GM23338 (cell line): ENCODE results near the gene COMP. TPM values are rescaled to one million over a fixed set of nuclear protein-coding genes. Genes with fewer than 3 reads are reported as not detected.

ENCODE experiments used
- ATAC-seq: fragments of 200-7000 bp; cut with Tn5 transposase; 3 replicates; pipeline ENCODE4 v1.9.1; 2020
- DNase-seq: peaks from one replicate; pipeline ENCODE4 v3.0.0-alpha.2; 2015; ENCODE audit warnings: low spot score
- H2AFZ ChIP-seq: fragments of 200-600 bp; sonication (generic); 2 replicates; pipeline ENCODE4 v1.8.0; 2016; ENCODE audit warnings: antibody characterized with exemption, mild to moderate bottlenecking, moderate library complexity
- H3F3A ChIP-seq: fragments of 200-600 bp; sonication (generic); replicated peaks from 2 replicates; pipeline ENCODE4 v1.8.0; 2017; ENCODE audit warnings: antibody characterized with exemption, mixed run types, low read depth
- H3K27ac ChIP-seq: fragments of 200-600 bp; sonication (generic); 2 replicates; pipeline ENCODE4 v1.6.1; 2016; ENCODE audit warnings: low read depth
- H3K27me3 ChIP-seq: fragments of 200-600 bp; sonication (generic); 2 replicates; pipeline ENCODE4 v1.8.0; 2016; ENCODE audit warnings: mild to moderate bottlenecking, mixed run types, moderate library complexity; ENCODE audit not compliant: insufficient read depth
- H3K36me3 ChIP-seq: fragments of 200-600 bp; sonication (generic); 2 replicates; pipeline ENCODE4 v1.8.0; 2016; ENCODE audit warnings: mild to moderate bottlenecking; ENCODE audit not compliant: insufficient read depth
- H3K4me1 ChIP-seq: fragments of 200-600 bp; sonication (generic); 2 replicates; pipeline ENCODE4 v1.8.0; 2016; ENCODE audit warnings: mild to moderate bottlenecking, moderate library complexity; ENCODE audit not compliant: insufficient read depth
- H3K4me2 ChIP-seq: fragments of 200-600 bp; sonication (generic); 2 replicates; pipeline ENCODE4 v1.7.1; 2017; ENCODE audit warnings: mixed run types
- H3K4me3 ChIP-seq: fragments of 200-600 bp; sonication (generic); 2 replicates; pipeline ENCODE4 v1.6.1; 2016; ENCODE audit warnings: mixed run types
- H3K79me2 ChIP-seq: fragments of 200-600 bp; sonication (generic); replicated peaks from 2 replicates; pipeline ENCODE4 v1.8.0; 2017; ENCODE audit warnings: mild to moderate bottlenecking; ENCODE audit not compliant: insufficient read depth
- H3K9me2 ChIP-seq: fragments of 200-600 bp; sonication (generic); 2 replicates; pipeline ENCODE4 v1.8.0; 2017; ENCODE audit not compliant: insufficient read depth
- H4K20me1 ChIP-seq: fragments of 200-600 bp; sonication (generic); replicated peaks from 2 replicates; pipeline ENCODE4 v1.8.0; 2017; ENCODE audit warnings: mild to moderate bottlenecking; ENCODE audit not compliant: insufficient read depth
- H3K27ac Mint-ChIP-seq: 2 replicates; pipeline ENCODE4 v1.8.0; 2020; ENCODE audit warnings: inconsistent platforms, mild to moderate bottlenecking, moderate library complexity, mixed read lengths
- H3K27me3 Mint-ChIP-seq: 3 replicates; pipeline ENCODE4 v1.8.0; 2022; ENCODE audit warnings: low read depth, mild to moderate bottlenecking, moderate library complexity, mixed read lengths, inconsistent platforms; ENCODE audit not compliant: insufficient read depth, poor library complexity
- H3K36me3 Mint-ChIP-seq: 3 replicates; pipeline ENCODE4 v1.8.0; 2021; ENCODE audit warnings: low read depth, mild to moderate bottlenecking, inconsistent platforms, moderate library complexity, mixed read lengths
- H3K4me1 Mint-ChIP-seq: 3 replicates; pipeline ENCODE4 v1.8.0; 2020; ENCODE audit warnings: mild to moderate bottlenecking, inconsistent platforms, mixed read lengths
- H3K4me3 Mint-ChIP-seq: 3 replicates; pipeline ENCODE4 v1.8.0; 2021; ENCODE audit warnings: moderate library complexity, mild to moderate bottlenecking, inconsistent platforms, mixed read lengths
- H3K9me3 Mint-ChIP-seq: 3 replicates; pipeline ENCODE4 v1.8.0; 2020; ENCODE audit warnings: moderate library complexity, mild to moderate bottlenecking, inconsistent platforms, mixed read lengths
- CREB1 ChIP-seq: fragments of 250-450 bp; sonication (Bioruptor Pico); IDR thresholded peaks from 2 replicates; pipeline ENCODE4 v1.5.0; 2020; ENCODE audit warnings: low read depth, mild to moderate bottlenecking, moderate library complexity
- EZH2 ChIP-seq: fragments of 200-600 bp; sonication (generic); IDR thresholded peaks from one replicate; pipeline ENCODE4 v1.8.0; 2017; ENCODE audit warnings: antibody characterized with exemption, mild to moderate bottlenecking, low read depth; ENCODE audit not compliant: unreplicated experiment
- EZH2phosphoT487 ChIP-seq: fragments of 200-600 bp; sonication (generic); IDR thresholded peaks from one replicate; pipeline ENCODE4 v1.8.1; 2018; ENCODE audit warnings: antibody characterized with exemption; ENCODE audit not compliant: unreplicated experiment
- JUNB ChIP-seq: IDR thresholded peaks from one replicate; pipeline ENCODE4 v1.6.1; 2016; ENCODE audit warnings: antibody characterized with exemption; ENCODE audit not compliant: unreplicated experiment
- NANOG ChIP-seq: IDR thresholded peaks from 2 replicates; pipeline ENCODE4 v1.6.1; 2016; ENCODE audit warnings: antibody characterized with exemption, borderline replicate concordance
- POLR2AphosphoS5 ChIP-seq: IDR thresholded peaks from 2 replicates; pipeline ENCODE4 v1.6.1; 2016; ENCODE audit warnings: antibody characterized with exemption, low read depth
- STAT1 ChIP-seq: IDR thresholded peaks from one replicate; pipeline ENCODE4 v1.6.1; 2016; ENCODE audit warnings: antibody characterized with exemption; ENCODE audit not compliant: unreplicated experiment
- ZNF114 ChIP-seq: fragments of 250-450 bp; sonication (Bioruptor Pico); IDR thresholded peaks from 2 replicates; pipeline ENCODE4 v1.5.0; 2020; ENCODE audit warnings: mild to moderate bottlenecking, moderate library complexity
- ZNF331 ChIP-seq: fragments of 250-450 bp; sonication (Bioruptor Pico); IDR thresholded peaks from 2 replicates; pipeline ENCODE4 v1.5.0; 2020; ENCODE audit warnings: low read depth, mild to moderate bottlenecking, moderate library complexity
- polyA plus RNA-seq: library from polyadenylated mRNA; unstranded; fragments of >200 nt; fragmentation: Nextera tagmentation; extraction: Ambion mirVana; gene quantifications from 2 replicates; pipeline ENCODE4 v1.2.1, GENCODE V29; 2016
- total RNA-seq: library from RNA; depleted of rRNA; stranded (reverse); fragments of >200 nt; shearing (Covaris generic); gene quantifications from 2 replicates; pipeline ENCODE4 v1.2.3, GENCODE V29; 2014
- TF ChIP-seq, protein P1 (sequence below): fragments of 250-450 bp; sonication (Bioruptor Pico); IDR thresholded peaks from 2 replicates; pipeline ENCODE4 v1.5.0; 2020; ENCODE audit warnings: mild to moderate bottlenecking, moderate library complexity
- TF ChIP-seq, protein P2 (sequence below): IDR thresholded peaks from one replicate; pipeline ENCODE4 v1.6.1; 2018; ENCODE audit warnings: antibody characterized with exemption; ENCODE audit not compliant: unreplicated experiment
- TF ChIP-seq, protein P3 (sequence below): IDR thresholded peaks from 2 replicates; pipeline ENCODE4 v1.6.1; 2016; ENCODE audit warnings: antibody characterized with exemption
- TF ChIP-seq, protein P4 (sequence below), 2 experiments: fragments of 200-600 bp in 1 of 2; sonication (generic) in 1 of 2; conservative IDR thresholded peaks; 2 replicates each; pipeline versions ENCODE4 v1.5.1 to v1.6.1; 2016 to 2017; ENCODE audit warnings: antibody characterized with exemption in 2 of 2, low read depth in 2 of 2, mild to moderate bottlenecking in 2 of 2, moderate library complexity in 1 of 2

COMP gene
- total and polyA plus RNA-seq, 2 experiments from 2014 or later = 0.58 to 0.63 TPM

DNA sequence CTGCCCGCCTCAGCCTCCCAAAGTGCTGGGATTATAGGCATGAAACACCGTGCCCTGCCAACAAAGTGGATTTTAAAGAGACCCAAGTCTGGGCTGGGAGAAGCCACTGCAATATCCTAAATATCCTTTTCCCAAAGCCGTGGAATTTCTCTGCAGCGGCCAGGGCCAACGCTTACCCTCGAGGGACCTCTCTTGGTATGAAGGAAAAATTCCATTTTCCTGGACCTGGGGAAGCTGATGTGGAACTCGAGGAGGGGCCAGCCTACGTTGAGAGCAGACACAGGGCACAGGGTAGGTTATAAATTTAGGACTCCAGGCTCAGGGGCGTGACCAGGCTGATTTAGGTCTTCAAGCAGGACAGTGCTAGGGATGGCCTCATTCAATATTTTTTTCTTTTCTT, 23.0 kb upstream of the COMP start:
- no peaks in the 10 kb centered on the region for H3K79me2 ChIP-seq
- no peaks in the 10 kb centered on the region for H3K9me2 ChIP-seq
- H4K20me1 ChIP-seq = no peaks in the 10 kb centered on the region
- Mint-ChIP-seq H3K4me1 (no peaks in the 10 kb centered on the region), H3K4me3 (no peak overlapping the region), H3K9me3 (no peaks in the 10 kb centered on the region), H3K36me3 (no peaks in the 10 kb centered on the region), H3K27me3 (peaks cover 17% of the 10 kb centered on the region), H3K27ac (no peak overlapping the region)
- H3K27me3 ChIP-seq = peaks cover 44% of the 10 kb centered on the region
- H3K27ac ChIP-seq = no peak overlapping the region
- H3K36me3 ChIP-seq = no peaks in the 10 kb centered on the region
- no peak overlapping the region for H3K4me2 ChIP-seq
- H3F3A ChIP-seq = no peaks in the 10 kb centered on the region
- no peak for TF ChIP-seq STAT1
- TF ChIP-seq, protein P1, sequence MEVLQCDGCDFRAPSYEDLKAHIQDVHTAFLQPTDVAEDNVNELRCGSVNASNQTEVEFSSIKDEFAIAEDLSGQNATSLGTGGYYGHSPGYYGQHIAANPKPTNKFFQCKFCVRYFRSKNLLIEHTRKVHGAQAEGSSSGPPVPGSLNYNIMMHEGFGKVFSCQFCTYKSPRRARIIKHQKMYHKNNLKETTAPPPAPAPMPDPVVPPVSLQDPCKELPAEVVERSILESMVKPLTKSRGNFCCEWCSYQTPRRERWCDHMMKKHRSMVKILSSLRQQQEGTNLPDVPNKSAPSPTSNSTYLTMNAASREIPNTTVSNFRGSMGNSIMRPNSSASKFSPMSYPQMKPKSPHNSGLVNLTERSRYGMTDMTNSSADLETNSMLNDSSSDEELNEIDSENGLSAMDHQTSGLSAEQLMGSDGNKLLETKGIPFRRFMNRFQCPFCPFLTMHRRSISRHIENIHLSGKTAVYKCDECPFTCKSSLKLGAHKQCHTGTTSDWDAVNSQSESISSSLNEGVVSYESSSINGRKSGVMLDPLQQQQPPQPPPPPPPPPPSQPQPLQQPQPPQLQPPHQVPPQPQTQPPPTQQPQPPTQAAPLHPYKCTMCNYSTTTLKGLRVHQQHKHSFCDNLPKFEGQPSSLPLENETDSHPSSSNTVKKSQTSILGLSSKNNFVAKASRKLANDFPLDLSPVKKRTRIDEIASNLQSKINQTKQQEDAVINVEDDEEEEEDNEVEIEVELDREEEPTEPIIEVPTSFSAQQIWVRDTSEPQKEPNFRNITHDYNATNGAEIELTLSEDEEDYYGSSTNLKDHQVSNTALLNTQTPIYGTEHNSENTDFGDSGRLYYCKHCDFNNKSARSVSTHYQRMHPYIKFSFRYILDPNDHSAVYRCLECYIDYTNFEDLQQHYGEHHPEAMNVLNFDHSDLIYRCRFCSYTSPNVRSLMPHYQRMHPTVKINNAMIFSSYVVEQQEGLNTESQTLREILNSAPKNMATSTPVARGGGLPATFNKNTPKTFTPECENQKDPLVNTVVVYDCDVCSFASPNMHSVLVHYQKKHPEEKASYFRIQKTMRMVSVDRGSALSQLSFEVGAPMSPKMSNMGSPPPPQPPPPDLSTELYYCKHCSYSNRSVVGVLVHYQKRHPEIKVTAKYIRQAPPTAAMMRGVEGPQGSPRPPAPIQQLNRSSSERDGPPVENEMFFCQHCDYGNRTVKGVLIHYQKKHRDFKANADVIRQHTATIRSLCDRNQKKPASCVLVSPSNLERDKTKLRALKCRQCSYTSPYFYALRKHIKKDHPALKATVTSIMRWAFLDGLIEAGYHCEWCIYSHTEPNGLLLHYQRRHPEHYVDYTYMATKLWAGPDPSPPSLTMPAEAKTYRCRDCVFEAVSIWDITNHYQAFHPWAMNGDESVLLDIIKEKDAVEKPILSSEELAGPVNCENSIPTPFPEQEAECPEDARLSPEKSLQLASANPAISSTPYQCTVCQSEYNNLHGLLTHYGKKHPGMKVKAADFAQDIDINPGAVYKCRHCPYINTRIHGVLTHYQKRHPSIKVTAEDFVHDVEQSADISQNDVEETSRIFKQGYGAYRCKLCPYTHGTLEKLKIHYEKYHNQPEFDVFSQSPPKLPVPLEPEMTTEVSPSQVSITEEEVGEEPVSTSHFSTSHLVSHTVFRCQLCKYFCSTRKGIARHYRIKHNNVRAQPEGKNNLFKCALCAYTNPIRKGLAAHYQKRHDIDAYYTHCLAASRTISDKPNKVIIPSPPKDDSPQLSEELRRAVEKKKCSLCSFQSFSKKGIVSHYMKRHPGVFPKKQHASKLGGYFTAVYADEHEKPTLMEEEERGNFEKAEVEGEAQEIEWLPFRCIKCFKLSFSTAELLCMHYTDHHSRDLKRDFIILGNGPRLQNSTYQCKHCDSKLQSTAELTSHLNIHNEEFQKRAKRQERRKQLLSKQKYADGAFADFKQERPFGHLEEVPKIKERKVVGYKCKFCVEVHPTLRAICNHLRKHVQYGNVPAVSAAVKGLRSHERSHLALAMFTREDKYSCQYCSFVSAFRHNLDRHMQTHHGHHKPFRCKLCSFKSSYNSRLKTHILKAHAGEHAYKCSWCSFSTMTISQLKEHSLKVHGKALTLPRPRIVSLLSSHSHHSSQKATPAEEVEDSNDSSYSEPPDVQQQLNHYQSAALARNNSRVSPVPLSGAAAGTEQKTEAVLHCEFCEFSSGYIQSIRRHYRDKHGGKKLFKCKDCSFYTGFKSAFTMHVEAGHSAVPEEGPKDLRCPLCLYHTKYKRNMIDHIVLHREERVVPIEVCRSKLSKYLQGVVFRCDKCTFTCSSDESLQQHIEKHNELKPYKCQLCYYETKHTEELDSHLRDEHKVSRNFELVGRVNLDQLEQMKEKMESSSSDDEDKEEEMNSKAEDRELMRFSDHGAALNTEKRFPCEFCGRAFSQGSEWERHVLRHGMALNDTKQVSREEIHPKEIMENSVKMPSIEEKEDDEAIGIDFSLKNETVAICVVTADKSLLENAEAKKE = no peak
- TF ChIP-seq EZH2 = no peak
- TF ChIP-seq, protein P2, sequence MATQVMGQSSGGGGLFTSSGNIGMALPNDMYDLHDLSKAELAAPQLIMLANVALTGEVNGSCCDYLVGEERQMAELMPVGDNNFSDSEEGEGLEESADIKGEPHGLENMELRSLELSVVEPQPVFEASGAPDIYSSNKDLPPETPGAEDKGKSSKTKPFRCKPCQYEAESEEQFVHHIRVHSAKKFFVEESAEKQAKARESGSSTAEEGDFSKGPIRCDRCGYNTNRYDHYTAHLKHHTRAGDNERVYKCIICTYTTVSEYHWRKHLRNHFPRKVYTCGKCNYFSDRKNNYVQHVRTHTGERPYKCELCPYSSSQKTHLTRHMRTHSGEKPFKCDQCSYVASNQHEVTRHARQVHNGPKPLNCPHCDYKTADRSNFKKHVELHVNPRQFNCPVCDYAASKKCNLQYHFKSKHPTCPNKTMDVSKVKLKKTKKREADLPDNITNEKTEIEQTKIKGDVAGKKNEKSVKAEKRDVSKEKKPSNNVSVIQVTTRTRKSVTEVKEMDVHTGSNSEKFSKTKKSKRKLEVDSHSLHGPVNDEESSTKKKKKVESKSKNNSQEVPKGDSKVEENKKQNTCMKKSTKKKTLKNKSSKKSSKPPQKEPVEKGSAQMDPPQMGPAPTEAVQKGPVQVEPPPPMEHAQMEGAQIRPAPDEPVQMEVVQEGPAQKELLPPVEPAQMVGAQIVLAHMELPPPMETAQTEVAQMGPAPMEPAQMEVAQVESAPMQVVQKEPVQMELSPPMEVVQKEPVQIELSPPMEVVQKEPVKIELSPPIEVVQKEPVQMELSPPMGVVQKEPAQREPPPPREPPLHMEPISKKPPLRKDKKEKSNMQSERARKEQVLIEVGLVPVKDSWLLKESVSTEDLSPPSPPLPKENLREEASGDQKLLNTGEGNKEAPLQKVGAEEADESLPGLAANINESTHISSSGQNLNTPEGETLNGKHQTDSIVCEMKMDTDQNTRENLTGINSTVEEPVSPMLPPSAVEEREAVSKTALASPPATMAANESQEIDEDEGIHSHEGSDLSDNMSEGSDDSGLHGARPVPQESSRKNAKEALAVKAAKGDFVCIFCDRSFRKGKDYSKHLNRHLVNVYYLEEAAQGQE = no peak
- TF ChIP-seq ZNF331 = no peak
- no peak for TF ChIP-seq NANOG
- TF ChIP-seq ZNF114 = no peak
- TF ChIP-seq POLR2AphosphoS5 = no peak
- TF ChIP-seq, protein P3, sequence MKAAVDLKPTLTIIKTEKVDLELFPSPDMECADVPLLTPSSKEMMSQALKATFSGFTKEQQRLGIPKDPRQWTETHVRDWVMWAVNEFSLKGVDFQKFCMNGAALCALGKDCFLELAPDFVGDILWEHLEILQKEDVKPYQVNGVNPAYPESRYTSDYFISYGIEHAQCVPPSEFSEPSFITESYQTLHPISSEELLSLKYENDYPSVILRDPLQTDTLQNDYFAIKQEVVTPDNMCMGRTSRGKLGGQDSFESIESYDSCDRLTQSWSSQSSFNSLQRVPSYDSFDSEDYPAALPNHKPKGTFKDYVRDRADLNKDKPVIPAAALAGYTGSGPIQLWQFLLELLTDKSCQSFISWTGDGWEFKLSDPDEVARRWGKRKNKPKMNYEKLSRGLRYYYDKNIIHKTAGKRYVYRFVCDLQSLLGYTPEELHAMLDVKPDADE = no peak
- no peak for TF ChIP-seq JUNB
- no peak for TF ChIP-seq EZH2phosphoT487
- no peak for TF ChIP-seq CREB1 (CRISPR knock-in tag)
- TF ChIP-seq, protein P4, sequence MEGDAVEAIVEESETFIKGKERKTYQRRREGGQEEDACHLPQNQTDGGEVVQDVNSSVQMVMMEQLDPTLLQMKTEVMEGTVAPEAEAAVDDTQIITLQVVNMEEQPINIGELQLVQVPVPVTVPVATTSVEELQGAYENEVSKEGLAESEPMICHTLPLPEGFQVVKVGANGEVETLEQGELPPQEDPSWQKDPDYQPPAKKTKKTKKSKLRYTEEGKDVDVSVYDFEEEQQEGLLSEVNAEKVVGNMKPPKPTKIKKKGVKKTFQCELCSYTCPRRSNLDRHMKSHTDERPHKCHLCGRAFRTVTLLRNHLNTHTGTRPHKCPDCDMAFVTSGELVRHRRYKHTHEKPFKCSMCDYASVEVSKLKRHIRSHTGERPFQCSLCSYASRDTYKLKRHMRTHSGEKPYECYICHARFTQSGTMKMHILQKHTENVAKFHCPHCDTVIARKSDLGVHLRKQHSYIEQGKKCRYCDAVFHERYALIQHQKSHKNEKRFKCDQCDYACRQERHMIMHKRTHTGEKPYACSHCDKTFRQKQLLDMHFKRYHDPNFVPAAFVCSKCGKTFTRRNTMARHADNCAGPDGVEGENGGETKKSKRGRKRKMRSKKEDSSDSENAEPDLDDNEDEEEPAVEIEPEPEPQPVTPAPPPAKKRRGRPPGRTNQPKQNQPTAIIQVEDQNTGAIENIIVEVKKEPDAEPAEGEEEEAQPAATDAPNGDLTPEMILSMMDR (conservative IDR thresholded peaks at IDR 0.05; ENCODE audit: low read depth in 2 of 2) = no peak
- H2AFZ ChIP-seq = no peak overlapping the region
- ATAC-seq = no peak
- no peak for DNase-seq
- H3K4me3 ChIP-seq = no peak overlapping the region
- H3K4me1 ChIP-seq = no peaks in the 10 kb centered on the region
